Bone marrow (tissue), 2 donors: ENCODE results near the gene ELP4.

ENCODE experiments used
- DNase-seq, 2 donors: peaks; one replicate each; lab custom pipeline; 2025; lab: John Stamatoyannopoulos, UW

ELP4 gene

GRCh38 chr11:31809857-31810778 lies 300.6 kb downstream of the ELP4 start:
- no peak for DNase-seq

DNA sequence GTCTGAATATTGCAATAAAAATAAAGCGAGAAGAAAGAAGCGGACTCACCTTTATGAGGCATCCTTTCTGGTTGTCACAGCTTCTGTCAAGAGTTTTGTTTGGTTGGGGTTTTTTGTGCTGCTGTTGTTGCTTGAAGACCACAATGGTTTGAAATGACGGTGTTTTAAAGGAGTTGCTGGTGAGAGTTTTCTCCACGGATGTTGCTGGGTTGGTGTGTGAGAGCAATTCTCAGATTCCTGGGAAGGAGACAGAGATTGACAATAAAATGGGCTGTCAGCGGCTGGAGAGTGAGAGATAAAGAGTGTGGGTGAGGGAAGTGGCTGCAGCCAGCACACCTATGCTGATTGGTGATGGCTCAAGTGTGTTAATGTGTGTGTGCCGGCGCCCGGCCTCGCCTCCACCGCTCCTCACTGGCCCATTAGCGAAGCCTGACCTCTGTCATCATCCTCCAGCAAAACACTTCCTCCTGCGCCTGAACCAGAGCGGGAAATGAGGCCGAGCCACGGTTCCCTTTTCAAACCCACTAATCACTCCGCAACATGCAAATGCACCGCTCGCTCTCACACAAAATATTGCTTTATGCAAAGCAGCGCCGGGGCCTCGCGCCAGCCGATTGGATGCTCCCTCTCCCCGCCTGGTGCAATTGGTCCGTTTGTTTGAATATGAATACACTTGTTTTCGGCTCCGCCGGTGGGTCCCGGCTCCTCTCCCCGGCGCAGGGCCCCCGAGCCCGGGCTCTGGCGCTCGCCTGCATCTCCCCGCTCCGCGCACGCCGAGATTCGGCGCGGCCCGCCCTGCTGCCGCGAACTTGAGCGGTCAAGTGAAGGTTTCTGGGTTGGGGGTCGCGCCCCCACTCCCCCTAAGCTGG lies 301.4 kb downstream of the ELP4 start, which contains the start of gene PAX6:
Gene PAX6 (minus strand): TSS at position 544 of the 869 bp plus-strand sequence. CDS start 4,911 bp downstream, outside the sequence.
- DNase-seq = peak; percentile 5 to 55

GRCh38 chr11:31812383-31813381 lies 303.1 kb downstream of the ELP4 start:
- DNase-seq = no peak

DNA sequence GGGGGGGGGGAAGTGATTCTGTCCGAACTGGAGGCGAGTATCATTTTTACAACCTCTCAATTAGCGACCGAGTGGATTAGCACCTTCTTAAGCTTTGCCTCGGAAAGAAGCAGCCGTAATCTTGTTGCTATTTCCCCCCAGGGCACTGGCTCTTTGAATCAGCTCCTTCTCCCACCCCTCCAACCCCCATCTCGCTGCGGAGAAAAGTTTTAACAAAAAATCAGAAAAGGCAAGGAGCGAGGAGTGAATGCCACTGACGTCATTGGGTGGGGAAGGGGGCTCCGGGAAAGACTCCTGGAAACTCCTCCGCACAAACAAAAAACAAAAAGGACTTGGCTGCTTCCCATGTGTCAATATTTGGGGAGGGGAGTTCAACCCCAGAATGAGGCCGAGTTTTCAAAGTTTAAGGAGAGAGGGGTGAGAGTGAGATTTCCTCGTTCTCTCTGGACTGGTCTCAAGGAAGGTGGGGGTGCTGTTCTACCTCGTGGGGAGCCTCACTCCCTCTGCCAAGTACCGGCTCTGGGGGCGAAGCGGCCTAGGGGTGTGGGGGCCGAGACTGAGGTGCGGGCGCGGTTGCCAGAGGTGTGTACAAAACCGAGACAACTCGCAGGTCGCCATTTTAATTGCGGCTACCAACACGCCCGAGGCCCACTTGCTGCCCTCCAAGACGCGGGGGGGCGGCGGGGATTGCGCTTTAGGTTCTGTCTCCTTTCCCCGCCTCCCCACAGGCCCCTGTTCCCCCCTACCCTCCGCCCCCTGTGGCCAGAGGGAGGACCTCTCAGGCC lies 304.0 kb downstream of the ELP4 start:
- DNase-seq = no peak

DNA sequence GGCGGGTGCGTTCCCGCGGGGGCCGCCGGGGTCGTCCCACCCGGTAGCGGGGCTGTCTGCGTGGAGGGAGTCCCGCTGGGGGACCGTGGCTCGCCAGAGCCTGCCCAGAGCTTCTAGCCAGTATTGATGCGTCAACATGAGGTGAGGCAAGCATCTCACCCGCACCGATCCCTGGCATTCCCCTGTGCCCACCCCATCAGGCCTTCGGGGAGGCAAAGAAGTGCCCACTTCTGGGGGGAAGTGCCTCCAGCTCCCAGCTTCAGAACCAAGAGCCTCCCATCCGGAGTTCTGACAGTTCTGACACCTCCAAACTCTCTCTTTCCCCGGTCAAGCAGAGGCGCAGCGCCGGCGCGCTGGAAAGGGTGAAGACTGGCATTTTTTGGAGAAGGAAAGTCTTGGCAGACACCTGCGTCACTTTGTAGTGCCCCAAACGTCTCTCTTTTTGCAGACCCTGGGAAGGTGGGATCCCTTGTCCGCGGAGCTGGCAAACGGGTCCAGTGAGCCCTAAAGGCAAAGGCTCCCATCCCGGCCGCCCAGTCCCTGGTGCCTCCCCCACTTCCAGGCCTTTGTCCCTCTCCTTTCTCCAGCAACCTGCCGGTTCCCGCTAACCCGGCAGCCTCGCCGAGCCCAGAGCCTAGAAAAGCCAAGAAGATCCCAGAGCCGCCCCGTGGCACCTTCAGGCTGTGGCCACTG lies 304.8 kb downstream of the ELP4 start:
- DNase-seq = no peak

DNA sequence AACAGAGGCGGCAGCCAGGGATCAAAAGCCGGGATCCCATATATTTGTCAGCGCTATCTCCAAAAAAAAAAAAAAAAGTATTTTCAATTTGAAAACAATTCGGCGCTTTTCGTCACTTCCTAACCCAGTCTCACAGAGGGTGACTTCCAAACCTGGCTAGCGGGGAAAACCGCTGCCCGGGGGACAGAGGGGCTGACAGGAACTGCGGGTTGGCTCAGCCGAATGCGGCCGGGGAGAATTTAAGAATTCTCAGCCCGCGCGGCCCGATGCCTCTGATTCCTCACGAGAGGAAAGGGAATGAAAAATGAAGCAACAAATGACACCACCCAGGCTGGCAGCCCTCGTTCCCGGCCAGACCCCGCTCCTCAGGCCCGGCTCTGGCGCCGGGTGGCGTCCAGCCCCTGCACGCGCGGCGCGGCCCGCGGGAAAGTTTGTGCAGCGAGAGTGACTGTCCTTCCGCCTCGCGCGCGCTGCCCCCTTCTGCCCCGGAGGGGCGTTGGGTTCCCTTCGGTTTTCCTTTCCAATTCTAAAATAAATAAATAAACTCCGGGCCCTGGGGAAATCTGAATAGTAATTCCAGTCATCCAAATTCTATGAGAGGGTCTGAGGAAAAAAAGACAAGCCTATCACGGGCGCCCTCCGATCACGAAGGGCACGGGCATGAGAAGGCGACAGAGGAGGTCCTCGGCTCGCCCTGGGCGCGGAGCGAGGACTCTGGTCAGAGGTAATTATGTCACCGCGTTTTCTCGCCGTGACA lies 306.3 kb downstream of the ELP4 start:
- no peak for DNase-seq

DNA sequence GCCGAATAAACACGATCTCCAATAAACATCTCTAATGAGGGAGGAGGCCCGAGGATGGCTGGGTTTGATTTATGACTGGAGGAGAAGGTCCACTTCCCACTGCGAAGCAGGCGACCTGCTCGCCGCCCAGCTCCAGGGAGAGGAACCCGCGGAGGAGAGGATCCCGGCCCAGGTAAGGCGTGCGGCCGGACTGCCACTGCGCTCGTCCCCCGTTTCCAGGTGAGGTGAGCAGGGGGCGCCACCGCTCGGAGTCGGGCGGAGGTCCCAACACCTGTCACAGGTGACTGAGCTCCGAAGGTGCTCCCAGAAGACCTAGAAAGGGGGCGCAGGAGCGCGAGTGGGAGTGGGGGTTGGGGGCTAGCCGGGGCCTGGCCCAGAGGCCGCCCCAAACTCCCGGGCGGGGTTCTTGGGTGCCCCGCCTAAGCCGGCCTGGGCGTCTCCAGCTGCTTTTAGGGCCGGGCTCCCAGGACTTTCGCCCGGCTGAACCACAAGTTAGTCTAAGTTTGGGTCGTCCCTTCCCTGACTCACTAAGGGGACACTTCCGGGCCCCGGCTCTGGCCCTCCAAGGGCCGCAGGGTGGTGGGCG lies 307.0 kb downstream of the ELP4 start:
- DNase-seq = no peak

DNA sequence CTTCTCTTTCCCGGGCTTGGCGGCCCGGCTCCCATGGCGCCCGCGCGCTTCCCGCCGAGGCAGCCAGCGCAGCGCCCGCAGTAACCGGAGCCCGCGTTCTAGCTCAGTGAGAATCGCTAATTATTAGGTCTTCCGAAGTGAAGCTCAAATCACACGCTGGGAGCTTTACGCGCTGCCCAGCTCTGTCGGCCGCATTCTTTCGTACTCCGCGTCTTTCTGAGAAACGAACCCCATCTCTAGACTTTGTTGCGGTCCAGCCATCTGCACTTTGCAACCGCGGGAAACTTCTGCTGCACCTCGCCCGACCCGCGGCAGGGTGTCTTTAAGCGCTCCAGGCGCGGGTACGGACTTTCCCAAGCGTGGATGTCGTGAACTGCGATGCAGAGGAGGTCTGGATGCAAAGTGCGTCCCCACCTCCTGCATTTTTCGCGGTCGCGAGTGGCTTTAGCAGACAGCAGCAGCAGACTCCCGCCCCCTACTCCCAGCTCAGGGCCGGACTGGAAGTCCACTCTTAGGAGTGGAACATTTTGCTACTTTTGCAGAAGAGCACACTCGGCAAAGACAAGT lies 307.6 kb downstream of the ELP4 start:
- DNase-seq = no peak

GRCh38 chr11:31817621-31818424 lies 308.3 kb downstream of the ELP4 start:
- DNase-seq = no peak

GRCh38 chr11:31818425-31818755 lies 308.8 kb downstream of the ELP4 start:
- DNase-seq = no peak

DNA sequence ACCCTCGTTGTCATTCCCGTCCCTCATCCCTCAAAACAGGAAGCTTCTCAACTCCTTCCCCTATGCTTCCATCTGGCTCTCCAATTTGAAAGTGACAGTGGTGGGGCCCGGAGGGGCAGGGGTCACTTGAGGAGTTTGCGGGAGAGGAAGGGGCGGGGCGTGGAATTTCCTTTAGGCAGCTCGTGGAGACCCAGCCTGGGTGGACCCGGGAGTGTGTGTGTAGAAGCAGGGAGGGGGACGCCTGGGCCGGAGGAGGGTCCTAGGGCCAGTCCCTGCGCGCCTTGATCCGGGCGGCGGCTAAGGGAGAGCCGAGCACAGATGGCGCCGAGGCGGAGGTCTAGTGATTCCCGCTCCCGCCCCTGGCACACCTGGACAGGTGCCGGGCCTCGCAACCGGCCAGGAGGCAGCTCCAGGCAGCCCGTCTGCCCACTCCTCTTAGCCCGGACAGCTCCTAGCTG lies 309.3 kb downstream of the ELP4 start:
- DNase-seq = no peak

GRCh38 chr11:31819621-31820437 lies 310.3 kb downstream of the ELP4 start:
- no peak for DNase-seq

DNA sequence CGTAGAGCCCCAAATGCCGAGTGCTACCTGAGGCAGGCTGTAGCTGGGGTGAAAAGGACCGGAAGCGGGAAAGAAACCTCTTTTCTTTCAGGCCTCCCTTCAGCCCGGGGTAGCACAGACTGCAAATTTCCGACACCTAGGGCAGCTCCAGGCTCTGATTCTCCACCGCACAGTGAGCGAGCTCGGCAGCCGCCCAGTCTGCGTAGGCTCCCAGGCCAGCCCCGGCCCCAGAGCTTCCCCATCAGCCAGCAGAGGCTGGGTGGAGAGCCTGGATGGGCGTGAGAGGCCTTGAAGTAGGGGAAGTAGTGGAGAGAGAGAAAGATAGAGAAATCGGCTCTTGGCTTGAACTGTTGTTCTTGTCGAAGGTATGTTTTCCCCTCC lies 310.9 kb downstream of the ELP4 start:
- DNase-seq = no peak

GRCh38 chr11:31821235-31821764 lies 311.7 kb downstream of the ELP4 start:
- DNase-seq = no peak

DNA sequence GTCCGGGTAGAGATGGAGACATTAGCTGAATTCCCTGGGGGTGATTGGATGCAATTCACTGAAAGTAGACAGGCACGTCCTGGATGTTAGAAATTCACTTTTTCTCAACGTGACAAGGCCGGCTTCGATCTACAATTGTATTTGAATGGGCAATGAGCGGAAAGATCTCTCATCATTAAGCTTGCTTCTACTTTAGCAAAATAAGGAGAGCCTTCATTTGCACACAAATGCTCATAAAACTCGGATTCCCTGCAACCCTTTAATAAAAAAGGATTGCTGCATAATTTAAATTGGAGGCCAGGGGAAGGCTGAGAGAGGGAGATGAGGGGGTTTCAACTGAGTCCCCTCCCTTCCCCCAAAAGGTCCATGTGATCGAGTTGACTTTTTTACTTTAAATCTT lies 312.2 kb downstream of the ELP4 start:
- DNase-seq = no peak

DNA sequence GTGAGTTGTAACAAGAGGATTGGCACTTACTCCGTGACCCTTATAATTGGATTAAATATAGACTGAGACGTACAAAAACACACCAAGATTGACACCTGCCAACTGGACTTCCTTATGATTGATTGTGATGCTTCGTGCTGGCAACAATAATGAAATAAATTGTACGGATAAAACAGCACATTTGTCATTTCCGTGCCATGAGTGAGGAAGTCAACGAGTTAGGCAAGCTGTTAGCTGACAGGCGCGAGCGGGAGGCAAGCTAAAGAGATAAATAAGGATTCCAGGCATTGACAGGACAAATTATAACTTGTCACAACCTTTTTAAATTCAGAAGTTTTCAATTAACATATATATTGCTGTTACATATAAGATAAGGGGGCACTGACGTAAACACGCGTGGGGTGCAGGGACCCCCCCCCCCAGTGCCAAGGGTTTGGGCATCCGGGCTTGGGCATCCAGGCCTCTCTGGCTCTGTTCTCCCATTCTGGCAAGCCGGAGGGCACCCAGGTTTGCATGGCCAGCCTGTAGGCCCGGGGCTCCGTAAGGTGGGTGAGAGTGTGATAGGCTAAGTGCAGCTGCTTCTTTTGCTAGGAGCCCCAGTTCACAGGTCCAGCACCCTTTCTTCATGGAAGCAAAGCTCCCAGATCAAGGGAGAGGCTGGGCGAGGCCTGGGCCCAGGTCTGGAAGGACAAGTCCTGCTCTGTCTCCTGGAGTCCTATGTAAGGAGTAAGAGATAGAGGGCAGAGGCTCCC lies 312.8 kb downstream of the ELP4 start:
- no peak for DNase-seq
